ENCODE data around the gene LRIG3. TPM values are rescaled to one million over a fixed set of nuclear protein-coding genes. Genes with fewer than 3 reads are reported as not detected.
"Not testable (repeated sequence)": the region's sequence is repeated elsewhere in the genome, so short reads cannot be mapped to it uniquely, and the experiment has no call there.

Gene LRIG3
- total and polyA plus RNA-seq, 9 donors: 22.5 to 64.3 (median 29.7) TPM

GRCh38 chr12:58871556-58871955, 48.7 kb downstream of the LRIG3 start:
- no CpG with 5 or more reads among the region's 5 CpGs for WGBS (ENCODE audit: insufficient coverage)
- DNase-seq: peak; percentile 65
- Histone ChIP-seq H3K4me3 (ENCODE audit: low read length) (no peak overlapping the region), H3K9me3 (replicated peaks; ENCODE audit: control insufficient read depth, low read depth, low read length) (no peaks in the 10 kb centered on the region), H3K27me3 (ENCODE audit: control insufficient read depth, insufficient read depth, low read length) (no peaks in the 10 kb centered on the region), H3K4me1 (ENCODE audit: control insufficient read depth, insufficient read depth, low read length) (no peaks in the 10 kb centered on the region), H3K27ac (ENCODE audit: low read length) (no peak overlapping the region), H3K36me3 (ENCODE audit: control insufficient read depth, insufficient read depth, low read length) (peaks cover 37% of the 10 kb centered on the region)

GRCh38 chr12:58870595-58870994, 49.7 kb downstream of the LRIG3 start:
- H3K4me1 ChIP-seq (ENCODE audit: control insufficient read depth, insufficient read depth, low read length): no peaks in the 10 kb centered on the region
- peaks cover 33% of the 10 kb centered on the region for H3K36me3 ChIP-seq (ENCODE audit: control insufficient read depth, insufficient read depth, low read length)
- H3K9me3 ChIP-seq (replicated peaks; ENCODE audit: control insufficient read depth, low read depth, low read length): no peaks in the 10 kb centered on the region
- H3K27me3 ChIP-seq (ENCODE audit: control insufficient read depth, insufficient read depth, low read length): no peaks in the 10 kb centered on the region
- no peak overlapping the region for H3K4me3 ChIP-seq (ENCODE audit: low read length)
- no CpG with 5 or more reads among the region's 4 CpGs for WGBS (ENCODE audit: insufficient coverage)
- DNase-seq: peak; percentile 85
- H3K27ac ChIP-seq (ENCODE audit: low read length): peak overlapping the region; percentile 58

DNA sequence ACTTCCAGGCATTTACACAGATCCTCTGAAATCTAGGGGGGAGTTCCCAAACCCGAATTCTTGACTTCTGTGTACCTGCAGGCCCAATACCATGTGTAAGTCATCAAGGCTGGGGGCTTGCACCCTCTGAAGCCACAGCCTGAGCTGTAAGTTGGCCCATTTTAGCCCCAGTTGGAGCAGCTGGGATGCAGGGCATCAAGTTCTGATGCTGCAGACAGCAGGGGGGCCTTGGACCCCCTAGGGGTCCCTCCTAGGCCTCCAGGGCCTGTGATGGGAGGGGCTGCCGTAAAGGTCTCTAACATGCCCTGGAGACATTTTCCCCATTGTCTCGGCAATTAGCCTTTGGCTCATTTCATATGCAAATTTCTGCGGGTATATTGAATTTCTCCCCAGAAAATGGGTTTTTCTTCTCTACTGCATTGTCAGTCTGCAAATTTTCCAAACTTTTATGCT, 59.5 kb downstream of the LRIG3 start:
- Histone ChIP-seq H3K4me1 (ENCODE audit: control insufficient read depth, insufficient read depth, low read length) (no peaks in the 10 kb centered on the region), H3K9me3 (replicated peaks; ENCODE audit: control insufficient read depth, low read depth, low read length) (no peaks in the 10 kb centered on the region), H3K27ac (ENCODE audit: low read length) (no peak overlapping the region), H3K27me3 (ENCODE audit: control insufficient read depth, insufficient read depth, low read length) (no peaks in the 10 kb centered on the region), H3K4me3 (ENCODE audit: low read length) (no peak overlapping the region), H3K36me3 (ENCODE audit: control insufficient read depth, insufficient read depth, low read length) (no peaks in the 10 kb centered on the region)
- WGBS (ENCODE audit: insufficient coverage): 70% methylated on average over 4 of the region's 4 CpGs
- no peak for DNase-seq

- H3K9me3 ChIP-seq (replicated peaks; ENCODE audit: control insufficient read depth, low read depth, low read length): no peaks in the 10 kb centered on the region
- 96% methylated on average over 3 of the region's 8 CpGs for WGBS (ENCODE audit: insufficient coverage)
- no peaks in the 10 kb centered on the region for H3K27me3 ChIP-seq (ENCODE audit: control insufficient read depth, insufficient read depth, low read length)
- no peak for DNase-seq
- no peaks in the 10 kb centered on the region for H3K36me3 ChIP-seq (ENCODE audit: control insufficient read depth, insufficient read depth, low read length)
- H3K4me3 ChIP-seq (ENCODE audit: low read length): no peak overlapping the region
- H3K27ac ChIP-seq (ENCODE audit: low read length): no peak overlapping the region
- H3K4me1 ChIP-seq (ENCODE audit: control insufficient read depth, insufficient read depth, low read length): no peaks in the 10 kb centered on the region
These were observed 60.1 kb downstream of the LRIG3 start for GRCh38 chr12:58860056-58860787.

- Histone ChIP-seq H3K9me3 (replicated peaks; ENCODE audit: control insufficient read depth, low read depth, low read length) (no peaks in the 10 kb centered on the region), H3K36me3 (ENCODE audit: control insufficient read depth, insufficient read depth, low read length) (no peaks in the 10 kb centered on the region)
- 90% methylated on average over 3 of the region's 5 CpGs for WGBS (ENCODE audit: insufficient coverage)
These were observed 62.3 kb downstream of the LRIG3 start for GRCh38 chr12:58858030-58858429.

GRCh38 chr12:58857206-58857605, 63.1 kb downstream of the LRIG3 start:
- not testable (repeated sequence) for H3K9me3 ChIP-seq (replicated peaks; ENCODE audit: control insufficient read depth, low read depth, low read length); H3K36me3 ChIP-seq (ENCODE audit: control insufficient read depth, insufficient read depth, low read length); H3K4me3 ChIP-seq (ENCODE audit: low read length); H3K27ac ChIP-seq (ENCODE audit: low read length); DNase-seq; H3K27me3 ChIP-seq (ENCODE audit: control insufficient read depth, insufficient read depth, low read length); H3K4me1 ChIP-seq (ENCODE audit: control insufficient read depth, insufficient read depth, low read length)
- 40% methylated on average over 1 of the region's 1 CpG for WGBS (ENCODE audit: insufficient coverage)

More at GRCh38 chr12:58858030-58858429, 62.3 kb downstream of the LRIG3 start:
- Histone ChIP-seq H3K4me1 (ENCODE audit: control insufficient read depth, insufficient read depth, low read length) (no peaks in the 10 kb centered on the region), H3K27me3 (ENCODE audit: control insufficient read depth, insufficient read depth, low read length) (no peaks in the 10 kb centered on the region), H3K27ac (ENCODE audit: low read length) (no peak overlapping the region), H3K4me3 (ENCODE audit: low read length) (no peak overlapping the region)
- DNase-seq: no peak

DNA sequence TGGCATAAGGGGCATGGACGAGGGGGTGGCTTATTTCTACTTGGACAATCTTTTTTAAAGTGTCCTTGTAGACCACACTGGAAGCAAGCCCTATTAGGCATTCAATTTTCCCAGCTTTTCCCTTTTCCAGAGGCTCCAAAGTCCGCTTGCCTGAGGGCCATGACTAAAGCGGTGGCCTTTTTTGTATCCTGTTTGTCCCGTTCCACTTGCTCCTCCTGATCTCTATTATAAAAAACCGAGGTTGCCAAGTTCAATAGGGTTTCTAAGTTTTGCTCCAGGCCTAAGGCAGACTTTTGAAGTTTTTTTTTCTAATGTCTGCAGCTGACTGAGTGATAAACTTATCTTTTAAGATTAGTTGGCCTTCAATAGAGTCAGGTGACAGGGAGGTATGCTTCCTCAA, 64.7 kb downstream of the LRIG3 start:
- DNase-seq; H3K4me3 ChIP-seq (ENCODE audit: low read length); H3K9me3 ChIP-seq (replicated peaks; ENCODE audit: control insufficient read depth, low read depth, low read length); H3K27ac ChIP-seq (ENCODE audit: low read length); H3K27me3 ChIP-seq (ENCODE audit: control insufficient read depth, insufficient read depth, low read length); H3K36me3 ChIP-seq (ENCODE audit: control insufficient read depth, insufficient read depth, low read length); H3K4me1 ChIP-seq (ENCODE audit: control insufficient read depth, insufficient read depth, low read length): not testable (repeated sequence)
- 88% methylated on average over 2 of the region's 5 CpGs for WGBS (ENCODE audit: insufficient coverage)

- no peak for DNase-seq
- peaks cover 8% of the 10 kb centered on the region for H3K4me1 ChIP-seq (ENCODE audit: control insufficient read depth, insufficient read depth, low read length)
- no peaks in the 10 kb centered on the region for H3K9me3 ChIP-seq (replicated peaks; ENCODE audit: control insufficient read depth, low read depth, low read length)
- H3K4me3 ChIP-seq (ENCODE audit: low read length): no peak overlapping the region
- no CpG with 5 or more reads among the region's 3 CpGs for WGBS (ENCODE audit: insufficient coverage)
- H3K27ac ChIP-seq (ENCODE audit: low read length): no peak overlapping the region
- H3K27me3 ChIP-seq (ENCODE audit: control insufficient read depth, insufficient read depth, low read length): no peaks in the 10 kb centered on the region
- no peaks in the 10 kb centered on the region for H3K36me3 ChIP-seq (ENCODE audit: control insufficient read depth, insufficient read depth, low read length)
These were observed 69.5 kb downstream of the LRIG3 start for GRCh38 chr12:58850826-58851225.

DNA sequence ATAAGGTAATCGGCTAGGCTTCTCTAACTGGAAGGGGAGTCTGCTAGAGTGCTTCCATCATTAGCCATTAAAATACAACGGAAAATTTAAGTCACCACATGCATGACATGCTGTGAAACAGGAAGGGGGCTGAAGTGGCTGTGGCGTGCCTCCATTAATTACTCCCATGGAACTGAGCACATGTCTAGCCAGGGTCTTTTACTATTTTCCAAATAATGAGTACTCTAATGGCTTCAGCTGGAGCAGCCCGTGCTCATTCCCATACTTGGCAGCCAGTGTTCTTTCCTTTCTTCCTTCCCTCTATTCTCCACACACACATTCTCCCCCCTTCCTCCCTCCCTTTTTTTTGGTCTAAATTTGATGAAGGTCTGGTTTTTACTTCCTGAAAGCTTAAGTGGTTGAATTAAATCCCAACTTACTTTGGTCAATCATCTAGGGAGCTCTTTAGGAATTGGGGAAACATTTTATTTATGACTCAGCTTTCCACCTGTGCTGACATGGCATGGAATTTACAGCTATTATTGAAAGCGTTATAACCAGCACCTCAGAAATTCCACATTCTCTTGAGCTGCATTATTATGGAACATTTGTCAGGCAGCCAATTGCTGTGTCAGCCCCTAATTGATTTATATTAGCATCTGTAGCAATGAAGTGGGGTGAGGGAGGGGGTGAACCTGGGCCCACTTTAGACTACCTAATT, 72.3 kb downstream of the LRIG3 start:
- no peaks in the 10 kb centered on the region for H3K27me3 ChIP-seq (ENCODE audit: control insufficient read depth, insufficient read depth, low read length)
- H3K9me3 ChIP-seq (replicated peaks; ENCODE audit: control insufficient read depth, low read depth, low read length): no peaks in the 10 kb centered on the region
- H3K27ac ChIP-seq (ENCODE audit: low read length): peak overlapping the region; percentile 32
- H3K4me1 ChIP-seq (ENCODE audit: control insufficient read depth, insufficient read depth, low read length): peaks cover 8% of the 10 kb centered on the region
- 8% methylated on average over 2 of the region's 5 CpGs for WGBS (ENCODE audit: insufficient coverage)
- no peaks in the 10 kb centered on the region for H3K36me3 ChIP-seq (ENCODE audit: control insufficient read depth, insufficient read depth, low read length)
- no peak overlapping the region for H3K4me3 ChIP-seq (ENCODE audit: low read length)
- peak; percentile 97 for DNase-seq

DNA sequence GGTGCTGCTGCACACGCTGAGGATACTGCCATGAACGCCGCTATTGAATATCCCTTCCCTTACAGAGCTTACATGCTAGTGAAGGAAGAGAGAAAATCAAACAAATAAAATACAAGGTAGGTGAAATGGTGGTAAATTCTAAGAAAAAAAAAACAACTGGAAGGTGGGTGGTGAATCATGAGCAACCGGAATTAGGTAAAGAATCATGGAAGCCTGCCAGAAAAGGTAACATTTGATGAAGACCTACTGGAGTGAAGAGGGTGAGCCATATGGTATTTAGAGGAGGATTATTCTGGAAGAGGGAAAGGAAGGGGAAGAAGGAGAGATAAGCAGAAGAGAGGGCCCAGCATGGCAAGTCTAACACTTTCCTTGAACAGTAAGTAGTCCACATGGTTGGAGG, 76.1 kb downstream of the LRIG3 start:
- no peak overlapping the region for H3K4me3 ChIP-seq (ENCODE audit: low read length)
- H3K36me3 ChIP-seq (ENCODE audit: control insufficient read depth, insufficient read depth, low read length): no peaks in the 10 kb centered on the region
- peaks cover 2% of the 10 kb centered on the region for H3K9me3 ChIP-seq (replicated peaks; ENCODE audit: control insufficient read depth, low read depth, low read length)
- H3K27ac ChIP-seq (ENCODE audit: low read length): no peak overlapping the region
- 100% methylated on average over 1 of the region's 4 CpGs for WGBS (ENCODE audit: insufficient coverage)
- no peaks in the 10 kb centered on the region for H3K27me3 ChIP-seq (ENCODE audit: control insufficient read depth, insufficient read depth, low read length)
- no peak for DNase-seq
- H3K4me1 ChIP-seq (ENCODE audit: control insufficient read depth, insufficient read depth, low read length): peaks cover 8% of the 10 kb centered on the region

Data from muscle of leg (tissue), 11 donors.